HG03139 (cell line): Measurements from ENCODE around the gene RFTN2.

Experiments used
- ATAC-seq: cut with Tn5 transposase; IDR thresholded peaks from one replicate; pipeline ENCODE4 v1.9.1; 2021; ENCODE audit not compliant: unreplicated experiment

RFTN2 gene

DNA sequence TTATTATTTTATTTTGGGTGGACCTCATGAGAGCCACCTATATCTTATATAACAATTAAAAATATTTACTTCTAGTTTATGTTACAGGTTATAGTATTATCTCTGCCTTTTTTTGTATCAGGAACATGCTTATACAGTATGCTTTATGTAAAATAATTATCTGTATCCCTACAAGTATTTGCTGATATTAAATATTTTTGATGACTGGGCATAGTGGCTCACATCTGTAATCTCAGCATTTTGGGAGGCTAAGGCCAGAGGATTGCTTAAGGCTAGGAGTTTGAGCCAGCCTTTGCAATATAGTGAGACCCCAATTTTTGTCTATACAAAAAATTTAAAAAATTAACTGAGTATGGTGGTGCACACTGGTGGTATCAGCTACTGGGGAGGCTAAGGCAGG, 119.9 kb downstream of the RFTN2 start:
- no peak for ATAC-seq

DNA sequence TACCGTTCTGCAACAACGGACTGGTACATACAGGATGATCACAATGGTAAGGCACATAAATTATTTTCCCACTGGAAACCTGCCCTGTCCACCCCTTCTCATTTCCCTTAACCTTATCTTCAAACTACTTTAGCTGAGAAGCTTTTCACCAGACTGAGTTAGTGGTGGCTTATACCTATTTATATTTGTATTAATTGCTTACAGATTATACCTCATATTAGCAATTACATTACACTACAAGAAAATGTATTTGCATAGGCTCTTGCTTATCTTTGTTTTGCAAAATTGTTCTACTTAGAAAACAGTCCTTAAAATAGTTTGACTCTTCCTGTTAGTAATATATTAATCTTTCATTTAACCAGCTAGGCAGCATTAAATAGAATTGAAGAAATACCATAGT, 124.1 kb downstream of the RFTN2 start:
- ATAC-seq = peak; percentile 66

DNA sequence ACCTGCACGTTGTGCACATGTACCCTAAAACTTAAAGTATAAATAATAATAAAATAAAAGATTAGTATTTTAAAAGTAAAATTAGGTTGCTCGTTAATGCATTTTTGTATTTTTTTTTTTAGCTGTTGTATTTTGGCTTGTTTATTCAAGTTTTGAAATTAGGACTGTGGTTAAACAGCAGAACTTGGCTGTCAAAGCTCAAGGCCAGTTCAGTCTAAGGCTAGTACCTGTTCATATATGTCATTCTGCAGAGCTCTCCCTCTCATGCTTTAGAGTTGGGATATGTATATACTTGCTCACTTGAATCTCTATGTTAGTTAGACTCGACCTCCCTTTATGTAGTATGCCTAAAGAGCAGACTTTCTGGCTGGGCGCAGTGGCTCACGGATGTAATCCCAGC, 126.8 kb downstream of the RFTN2 start:
- no peak for ATAC-seq

DNA sequence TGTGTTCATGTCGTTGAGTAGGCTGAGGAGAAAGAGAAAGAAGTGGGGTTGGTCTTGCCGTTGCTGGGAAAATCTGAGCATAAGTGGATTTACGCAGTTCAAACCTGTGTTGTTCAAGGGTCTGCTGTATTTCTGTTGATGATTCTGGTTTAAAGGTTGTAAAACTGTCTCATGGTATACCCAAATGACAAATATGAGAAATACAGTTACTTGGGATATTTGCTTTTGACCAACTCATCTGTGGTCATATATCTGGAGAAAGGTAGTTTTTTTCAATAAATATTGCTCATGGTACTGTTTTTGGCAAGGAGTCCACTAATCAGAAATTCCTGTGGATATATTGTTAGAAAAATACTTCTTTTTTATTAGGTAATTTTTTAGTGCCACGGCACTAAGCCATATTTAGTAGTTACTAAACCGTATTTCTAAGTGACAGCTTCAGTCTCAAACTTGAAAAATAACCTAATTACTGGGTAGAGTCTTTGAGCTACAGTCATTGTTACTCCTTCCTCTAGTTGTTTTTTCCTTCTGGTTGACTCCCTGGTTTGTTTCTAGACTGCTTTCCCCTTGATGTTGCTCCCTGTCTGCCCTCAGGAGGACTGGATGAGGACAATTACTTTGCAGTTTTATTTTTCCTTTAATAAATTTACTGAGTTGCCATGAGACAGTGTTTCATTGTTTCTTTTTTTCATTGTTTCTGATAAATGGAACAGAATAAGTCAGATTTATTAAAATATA, 128.1 kb downstream of the RFTN2 start:
- ATAC-seq = no peak

DNA sequence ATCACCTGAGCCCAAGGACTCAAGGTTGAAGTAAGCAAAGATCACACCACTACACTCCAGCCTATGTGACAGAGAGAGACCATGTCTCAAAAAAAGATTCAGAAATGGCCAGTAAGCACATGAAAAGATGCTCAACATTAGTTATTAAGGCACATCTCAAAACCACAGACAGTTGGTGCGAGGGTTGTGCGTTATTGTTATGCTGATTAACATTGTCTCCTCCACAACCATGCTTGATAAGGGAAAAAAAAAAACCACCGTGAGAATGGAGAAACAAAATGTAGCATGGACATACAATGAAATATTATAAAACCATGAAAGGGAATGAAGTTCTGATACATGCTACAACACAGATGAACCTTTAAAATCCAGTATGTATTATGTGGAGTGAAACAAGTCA, 132.2 kb downstream of the RFTN2 start:
- no peak for ATAC-seq

DNA sequence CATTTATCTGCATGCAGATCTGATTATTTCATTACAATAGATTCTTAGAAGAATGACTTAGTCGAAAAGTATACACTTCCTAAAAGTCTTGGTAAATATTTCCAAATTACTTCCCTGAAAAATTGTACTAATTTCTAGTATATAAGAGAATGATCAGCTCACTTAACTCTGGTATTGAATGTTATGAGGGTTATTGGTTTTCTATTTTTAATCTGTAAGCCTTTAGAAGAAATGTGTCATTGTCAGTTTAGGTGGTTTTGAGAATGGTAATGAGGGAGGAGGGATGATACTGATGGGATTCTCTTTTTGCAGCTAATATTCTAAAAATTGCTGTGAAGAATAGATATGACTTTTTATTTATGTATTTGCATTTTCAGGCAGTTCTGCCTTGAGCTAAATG, 135.7 kb downstream of the RFTN2 start:
- ATAC-seq = no peak

DNA sequence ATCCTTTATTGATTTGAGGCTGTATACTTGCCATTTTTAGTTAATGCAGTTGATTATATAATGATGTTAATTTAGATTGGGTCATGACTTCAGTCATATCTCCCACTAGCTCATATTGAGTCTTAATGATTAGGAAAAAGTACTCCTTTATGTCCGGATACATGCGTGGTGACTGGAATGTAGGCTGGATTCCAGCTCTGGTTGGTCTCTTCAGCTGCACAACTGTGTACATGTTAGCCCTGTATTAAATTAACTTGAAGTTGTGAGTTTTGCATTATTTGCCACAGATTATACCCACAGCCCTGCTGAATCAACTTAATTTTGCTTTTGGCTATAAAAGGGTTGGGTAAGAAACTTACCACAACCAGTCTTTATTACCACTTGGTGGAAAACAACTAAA, 137.0 kb downstream of the RFTN2 start:
- no peak for ATAC-seq
